HG02798 (cell line): ENCODE data around the gene CSRNP3.

ENCODE experiments used
- ATAC-seq: cut with Tn5 transposase; IDR thresholded peaks from one replicate; pipeline ENCODE4 v1.9.1; 2021; ENCODE audit warnings: mild to moderate bottlenecking; ENCODE audit not compliant: unreplicated experiment, poor library complexity

Gene CSRNP3

GRCh38 chr2:165725421-165725820, 255.9 kb downstream of the CSRNP3 start:
- ATAC-seq, result no peak
